Stimulated activated CD4-positive, alpha-beta T cell treated with anti-CD3 and anti-CD28 coated beads, Interleukin-2, amount 100 ng/mL, for 4 hours (primary cell): ENCODE results near the gene ATP6V1B1.
"Not testable (repeated sequence)": the region's sequence is repeated elsewhere in the genome, so short reads cannot be mapped to it uniquely, and the experiment has no call there.

Experiments used
- DNase-seq: peaks from one replicate; pipeline ENCODE4 v3.0.0-alpha.2; 2020; ENCODE audit warnings: low read depth

ATP6V1B1 gene

GRCh38 chr2:71006955-71007799 is 71.5 kb downstream of the ATP6V1B1 start:
- no peak for DNase-seq

GRCh38 chr2:71008342-71008741 is 72.6 kb downstream of the ATP6V1B1 start:
- DNase-seq, result no peak

GRCh38 chr2:71011786-71012185 is 76.1 kb downstream of the ATP6V1B1 start:
- DNase-seq, result not testable (repeated sequence)
